GM21526 (cell line): Measurements from ENCODE around the gene MRPS12.
"Not testable (repeated sequence)": the region's sequence is repeated elsewhere in the genome, so short reads cannot be mapped to it uniquely, and the experiment has no call there.

Experiments used
- ATAC-seq: cut with Tn5 transposase; IDR thresholded peaks from one replicate; pipeline ENCODE4 v1.9.1; 2021; ENCODE audit warnings: moderate library complexity; ENCODE audit not compliant: unreplicated experiment, low FRiP score

The MRPS12 gene

GRCh38 chr19:38930776-38931520 lies at the start of gene MRPS12:
Gene MRPS12 (plus strand): TSS chr19:38930944. CDS start chr19:38931295, 351 bp downstream.
- ATAC-seq = peak; percentile 74

- ATAC-seq = no peak
Measured at GRCh38 chr19:38883286-38883685, 47.5 kb upstream of the MRPS12 start.

GRCh38 chr19:38884691-38885090 lies 46.1 kb upstream of the MRPS12 start:
- not testable (repeated sequence) for ATAC-seq

- no peak for ATAC-seq
Measured at GRCh38 chr19:38888876-38889275, 41.9 kb upstream of the MRPS12 start.

GRCh38 chr19:38889803-38890202 lies 40.9 kb upstream of the MRPS12 start:
- no peak for ATAC-seq

GRCh38 chr19:38890686-38891085 lies 40.1 kb upstream of the MRPS12 start:
- ATAC-seq = no peak

GRCh38 chr19:38891771-38892170 lies 39.0 kb upstream of the MRPS12 start:
- ATAC-seq = no peak

- ATAC-seq = no peak
Measured at GRCh38 chr19:38892841-38893240, 37.9 kb upstream of the MRPS12 start.

- ATAC-seq = no peak
Measured at GRCh38 chr19:38893341-38893771, 37.4 kb upstream of the MRPS12 start.

- ATAC-seq = no peak
Measured at GRCh38 chr19:38894968-38895367, 35.8 kb upstream of the MRPS12 start.

GRCh38 chr19:38898788-38899446 lies 31.8 kb upstream of the MRPS12 start:
- ATAC-seq = peak; percentile 1

GRCh38 chr19:38899447-38900201 lies 31.1 kb upstream of the MRPS12 start, which contains the start of the genes NFKBIB and SIRT2:
Gene NFKBIB (plus strand): TSS chr19:38899969. CDS start chr19:38900033, 64 bp downstream.
Gene SIRT2 (minus strand): TSS chr19:38899618. CDS start chr19:38899521, 97 bp downstream.
- peak; percentile 79 for ATAC-seq

GRCh38 chr19:38900202-38900629 lies 30.5 kb upstream of the MRPS12 start:
- ATAC-seq = no peak

GRCh38 chr19:38900743-38901190 lies 30.0 kb upstream of the MRPS12 start:
- no peak for ATAC-seq

- ATAC-seq = no peak
Measured at GRCh38 chr19:38901683-38902082, 29.1 kb upstream of the MRPS12 start.

GRCh38 chr19:38904581-38905539 lies 25.9 kb upstream of the MRPS12 start:
- no peak for ATAC-seq

GRCh38 chr19:38905620-38906019 lies 25.1 kb upstream of the MRPS12 start:
- ATAC-seq = no peak

GRCh38 chr19:38907227-38907626 lies 23.5 kb upstream of the MRPS12 start:
- ATAC-seq = no peak

GRCh38 chr19:38907670-38908069 lies 23.1 kb upstream of the MRPS12 start:
- ATAC-seq = no peak

- ATAC-seq = no peak
Measured at GRCh38 chr19:38908911-38909310, 21.8 kb upstream of the MRPS12 start.
